ENCODE results near the gene SMIM7. TPM values are rescaled to one million over a fixed set of nuclear protein-coding genes. Genes with fewer than 3 reads are reported as not detected.

The SMIM7 gene
- total RNA-seq, 1 experiment from 2014 or later, result 96.5 TPM

DNA sequence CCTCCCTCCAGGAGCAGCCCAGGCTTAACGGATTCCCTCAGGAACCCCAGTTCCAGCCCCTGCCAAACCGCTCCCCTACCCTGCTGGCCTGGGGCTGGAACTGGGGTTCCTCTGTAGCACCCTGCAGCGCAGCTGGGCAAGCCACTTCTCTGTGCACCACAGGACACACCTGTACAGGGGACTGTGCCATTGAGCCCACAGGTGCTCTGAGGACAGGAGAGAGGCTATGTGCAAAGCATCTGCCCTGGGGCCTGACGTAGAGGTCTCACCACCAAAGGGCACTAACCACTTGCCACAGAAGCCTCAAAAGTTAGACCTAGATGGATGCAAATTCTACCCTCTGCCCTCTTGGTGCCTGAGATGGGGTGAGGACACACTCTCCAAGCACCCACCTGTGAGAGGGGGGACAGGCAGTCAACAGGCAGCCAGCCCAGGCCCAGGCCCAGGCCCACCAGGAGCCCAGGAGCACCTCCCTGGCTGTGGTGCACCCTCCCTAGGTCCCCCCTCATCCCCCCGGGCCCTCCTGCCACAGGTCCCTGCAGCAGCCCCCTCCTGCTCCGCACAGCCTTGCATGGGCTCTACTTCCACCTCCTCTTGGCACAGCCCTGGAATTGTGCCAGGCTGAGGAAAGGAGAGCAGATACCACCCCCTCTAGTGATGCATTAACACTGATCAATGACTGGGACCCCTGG lies 60.1 kb downstream of the SMIM7 start:
- no peak for DNase-seq (ENCODE audit: extremely low read depth, low read depth)

DNA sequence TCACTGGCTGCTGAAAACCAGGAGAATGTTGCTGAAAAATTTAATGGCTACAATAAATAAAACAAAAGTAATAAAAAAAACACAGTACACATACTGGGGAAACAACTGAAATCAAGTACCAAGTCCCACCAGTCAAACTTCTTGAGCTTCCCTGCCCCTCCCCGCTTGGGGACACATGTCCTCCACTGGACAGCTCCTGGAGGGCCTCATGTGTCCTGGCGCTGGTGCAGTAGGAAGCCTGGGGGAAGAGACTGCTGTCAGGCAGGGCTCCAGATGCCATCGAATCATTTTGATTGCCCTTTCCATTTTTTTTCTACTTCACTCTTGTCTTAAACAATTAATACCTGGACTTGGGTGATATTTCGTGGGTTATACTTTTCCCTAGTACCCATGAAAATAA lies 61.1 kb downstream of the SMIM7 start:
- DNase-seq (ENCODE audit: extremely low read depth, low read depth), result no peak

DNA sequence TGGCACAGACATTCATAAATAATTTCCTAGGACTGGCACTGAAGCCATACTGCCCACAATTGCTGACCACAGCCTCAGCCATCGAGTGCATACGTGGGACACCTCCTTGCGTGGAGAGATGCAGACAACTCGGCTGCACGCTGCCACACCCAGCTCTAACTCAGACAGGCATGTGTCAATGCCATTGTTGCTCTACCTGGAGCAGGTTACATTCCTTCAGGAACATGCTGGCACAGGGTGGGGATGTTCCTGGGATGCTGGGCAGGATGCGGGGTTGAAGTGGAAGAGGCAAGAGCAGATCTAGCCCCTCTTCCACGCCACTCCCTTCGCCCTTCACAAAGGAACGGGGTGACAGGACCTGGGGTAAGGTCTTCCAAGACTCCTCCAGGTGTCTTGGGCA lies 63.5 kb downstream of the SMIM7 start:
- DNase-seq (ENCODE audit: extremely low read depth, low read depth), result no peak

Other genes starting within 250 kb of the SMIM7 start
- gene EPS15L1, start 188.2 kb downstream of the SMIM7 start, total RNA-seq (2014; rRNA removed; shearing (Covaris generic)), result 4.0 and 5.3 TPM in 2 replicates
- 0.26 TPM in 1 of 2 replicates, not detected in the other for gene CALR3, start 164.0 kb downstream of the SMIM7 start, total RNA-seq (2014; rRNA removed; shearing (Covaris generic))
- gene C19orf44, start 163.8 kb downstream of the SMIM7 start, total RNA-seq (2014; rRNA removed; shearing (Covaris generic)), result 3.3 and 5.1 TPM in 2 replicates
- 5.9 and 7.0 TPM in 2 replicates for gene CHERP, start 117.7 kb downstream of the SMIM7 start, total RNA-seq (2014; rRNA removed; shearing (Covaris generic))
- 21.2 and 23.2 TPM in 2 replicates for gene SLC35E1, start 87.7 kb downstream of the SMIM7 start, total RNA-seq (2014; rRNA removed; shearing (Covaris generic))
- gene MED26, start 31.9 kb downstream of the SMIM7 start, total RNA-seq (2014; rRNA removed; shearing (Covaris generic)), result 4.4 and 4.5 TPM in 2 replicates
- gene TMEM38A, start 995 bp upstream of the SMIM7 start, total RNA-seq (2014; rRNA removed; shearing (Covaris generic)), result 0.40 and 0.94 TPM in 2 replicates
- gene NWD1, start 59.7 kb upstream of the SMIM7 start, total RNA-seq (2014; rRNA removed; shearing (Covaris generic)), result 0.05 TPM in 1 of 2 replicates, not detected in the other
- gene SIN3B, start 169.3 kb upstream of the SMIM7 start, total RNA-seq (2014; rRNA removed; shearing (Covaris generic)), result 13.3 and 17.5 TPM in 2 replicates
- gene F2RL3, start 228.9 kb upstream of the SMIM7 start, total RNA-seq (2014; rRNA removed; shearing (Covaris generic)), result not detected in 2 replicates

Data from NCI-H460 (cell line).